MM.1S (cell line): ENCODE data around the gene SLC47A1.

Source experiments
- EZH2 ChIP-seq: fragments of 300-600 bp; sonication (generic); optimal IDR thresholded peaks from 2 replicates; pipeline ENCODE3; 2017; ENCODE audit warnings: low read depth, mild to moderate bottlenecking, antibody characterized with exemption, low read length, mixed read lengths
- TF ChIP-seq, protein P1 (sequence below): fragments of 300-600 bp; sonication (generic); IDR thresholded peaks from 2 replicates; pipeline ENCODE4 v1.5.1; 2016; ENCODE audit warnings: antibody characterized with exemption, low read length, mixed read lengths

GRCh38 chr17:19590912-19591551 is 57.4 kb downstream of the SLC47A1 start:
- TF ChIP-seq, protein P1, sequence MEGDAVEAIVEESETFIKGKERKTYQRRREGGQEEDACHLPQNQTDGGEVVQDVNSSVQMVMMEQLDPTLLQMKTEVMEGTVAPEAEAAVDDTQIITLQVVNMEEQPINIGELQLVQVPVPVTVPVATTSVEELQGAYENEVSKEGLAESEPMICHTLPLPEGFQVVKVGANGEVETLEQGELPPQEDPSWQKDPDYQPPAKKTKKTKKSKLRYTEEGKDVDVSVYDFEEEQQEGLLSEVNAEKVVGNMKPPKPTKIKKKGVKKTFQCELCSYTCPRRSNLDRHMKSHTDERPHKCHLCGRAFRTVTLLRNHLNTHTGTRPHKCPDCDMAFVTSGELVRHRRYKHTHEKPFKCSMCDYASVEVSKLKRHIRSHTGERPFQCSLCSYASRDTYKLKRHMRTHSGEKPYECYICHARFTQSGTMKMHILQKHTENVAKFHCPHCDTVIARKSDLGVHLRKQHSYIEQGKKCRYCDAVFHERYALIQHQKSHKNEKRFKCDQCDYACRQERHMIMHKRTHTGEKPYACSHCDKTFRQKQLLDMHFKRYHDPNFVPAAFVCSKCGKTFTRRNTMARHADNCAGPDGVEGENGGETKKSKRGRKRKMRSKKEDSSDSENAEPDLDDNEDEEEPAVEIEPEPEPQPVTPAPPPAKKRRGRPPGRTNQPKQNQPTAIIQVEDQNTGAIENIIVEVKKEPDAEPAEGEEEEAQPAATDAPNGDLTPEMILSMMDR = no peak
- no peak for TF ChIP-seq EZH2
